ENCODE measurements around the gene RPL13. TPM values are rescaled to one million over a fixed set of nuclear protein-coding genes. Genes with fewer than 3 reads are reported as not detected.

Gene RPL13
- total and polyA plus RNA-seq, 2 of the 13 experiments (the other 11 are each of a cell fraction or from before 2014, with no cell fraction given) = 2,988 to 4,411 TPM

- TF ChIP-seq CERS6 (CRISPR knock-in tag; IDR thresholded peaks at IDR 0.05) (no peak), FLYWCH1 (CRISPR knock-in tag; IDR thresholded peaks at IDR 0.05) (no peak), THAP11 (CRISPR knock-in tag; IDR thresholded peaks at IDR 0.05) (0 out of 2 replicates have a peak, but pooled peaks have one; percentile 11), NBN (conservative IDR thresholded peaks at IDR 0.05) (no peak), ZBTB2 (CRISPR knock-in tag; IDR thresholded peaks at IDR 0.05; ENCODE audit: low read depth) (no peak), ZSCAN30 (CRISPR knock-in tag; IDR thresholded peaks at IDR 0.05) (no peak), HOXA5 (CRISPR knock-in tag; IDR thresholded peaks at IDR 0.05) (0 out of 2 replicates have a peak, but pooled peaks have one; percentile 34), ZBTB39 (CRISPR knock-in tag; IDR thresholded peaks at IDR 0.05) (no peak), GMEB1 (CRISPR knock-in tag; IDR thresholded peaks at IDR 0.05; ENCODE audit: borderline replicate concordance) (no peak), ZNF362 (CRISPR knock-in tag; IDR thresholded peaks at IDR 0.05; ENCODE audit: borderline replicate concordance) (peak; percentile 98), ZNF124 (CRISPR knock-in tag; IDR thresholded peaks at IDR 0.05) (no peak), RCOR2 (CRISPR knock-in tag; IDR thresholded peaks at IDR 0.05) (0 out of 2 replicates have a peak, but pooled peaks have one; percentile 55), FOXO1 (CRISPR knock-in tag; IDR thresholded peaks at IDR 0.05) (peak; percentile 25; the same call in 1 of the 2 replicates), PCBP2 (optimal IDR thresholded peaks at IDR 0.05; ENCODE audit: low read depth, low read length, poor library complexity, severe bottlenecking) (no peak), ZNF574 (CRISPR knock-in tag; IDR thresholded peaks at IDR 0.05) (peak; percentile 36; the same call in 1 of the 2 replicates), TGIF2 (CRISPR knock-in tag; IDR thresholded peaks at IDR 0.05) (no peak; the same call in 1 of the 2 replicates), RFX1 (IDR thresholded peaks at IDR 0.05) (no peak), ZNF562 (CRISPR knock-in tag; IDR thresholded peaks at IDR 0.05; ENCODE audit: borderline replicate concordance) (no peak)
These were observed 14.5 kb upstream of the RPL13 start (continued) for GRCh38 chr16:89545831-89546574.
